IMR-90 (cell line): ENCODE data around the gene TBCK. TPM values are rescaled to one million over a fixed set of nuclear protein-coding genes. Genes with fewer than 3 reads are reported as not detected.

Experiments
- ATAC-seq: fragments of 200-7000 bp; cut with Tn5 transposase; 2 replicates; pipeline ENCODE4 v1.9.1; 2020; ENCODE audit warnings: low read depth, mild to moderate bottlenecking, moderate library complexity
- BruUV-seq: library from RNA; stranded (reverse); fragments of 400-500 nt; replicated peaks from 2 replicates; lab custom pipeline; 2021; lab: Mats Ljungman, UMichigan
- CTCF ChIA-PET: fragments of 300-600 bp; formaldehyde crosslinking; extraction: SDS; loops from one replicate; lab custom pipeline; 2021; ENCODE audit warnings: antibody characterized with exemption; lab: Yijun Ruan, JAX
- POLR2A ChIA-PET: fragments of 300-600 bp; sonication (Branson Sonifier 250); formaldehyde crosslinking; loops from one replicate; lab custom pipeline; 2022; ENCODE audit warnings: antibody characterized with exemption; ENCODE audit not compliant: unreplicated experiment; lab: Charles Lee
- DNase-seq: peaks from one replicate; pipeline ENCODE4 v3.0.0; 2013
- H2AFZ ChIP-seq: replicated peaks from 2 replicates; pipeline ENCODE3; 2013; ENCODE audit warnings: low read length, mild to moderate bottlenecking; ENCODE audit not compliant: poor library complexity
- H2AK5ac ChIP-seq: 2 replicates; pipeline ENCODE4 v1.6.1; 2013; ENCODE audit warnings: low read depth, low read length, inconsistent platforms
- H2AK9ac ChIP-seq: replicated peaks from 2 replicates; pipeline ENCODE3; 2013; ENCODE audit warnings: mild to moderate bottlenecking, low read depth, low read length, moderate library complexity; ENCODE audit not compliant: poor library complexity
- H2BK120ac ChIP-seq: 2 replicates; pipeline ENCODE4 v1.6.1; 2013; ENCODE audit warnings: low read depth, low read length, inconsistent platforms
- H2BK15ac ChIP-seq: 3 replicates; pipeline ENCODE4 v1.6.1; 2013; ENCODE audit warnings: low read depth, low read length, inconsistent platforms
- H2BK20ac ChIP-seq: 2 replicates; pipeline ENCODE4 v1.6.1; 2013; ENCODE audit warnings: low read depth, mild to moderate bottlenecking, inconsistent platforms, low read length, moderate library complexity
- H2BK5ac ChIP-seq: 2 replicates; pipeline ENCODE4 v1.6.1; 2013; ENCODE audit warnings: mild to moderate bottlenecking, low read depth, low read length, inconsistent platforms; ENCODE audit not compliant: poor library complexity, severe bottlenecking
- H3K14ac ChIP-seq: replicated peaks from 2 replicates; pipeline ENCODE4 v1.6.1; 2013; ENCODE audit warnings: low read depth, low read length, inconsistent platforms
- H3K18ac ChIP-seq: 2 replicates; pipeline ENCODE4 v1.6.1; 2013; ENCODE audit warnings: low read depth, low read length, control low read depth
- H3K23ac ChIP-seq: 2 replicates; pipeline ENCODE4 v1.6.1; 2013; ENCODE audit warnings: low read depth, low read length, inconsistent platforms
- H3K27ac ChIP-seq: 2 replicates; pipeline ENCODE4 v1.5.1; 2013; ENCODE audit warnings: mild to moderate bottlenecking, control low read depth, low read length; ENCODE audit not compliant: insufficient read depth
- H3K27me3 ChIP-seq: 2 replicates; pipeline ENCODE4 v1.6.1; 2013; ENCODE audit warnings: low read length; ENCODE audit not compliant: control insufficient read depth, insufficient read depth
- H3K36me3 ChIP-seq: 2 replicates; pipeline ENCODE4 v1.6.1; 2013; ENCODE audit warnings: low read length, mixed read lengths; ENCODE audit not compliant: control insufficient read depth, insufficient read depth
- H3K4ac ChIP-seq: 2 replicates; pipeline ENCODE4 v1.6.1; 2013; ENCODE audit warnings: low read depth, low read length, inconsistent platforms
- H3K4me1 ChIP-seq: 2 replicates; pipeline ENCODE4 v1.6.1; 2013; ENCODE audit warnings: low read length, mixed read lengths; ENCODE audit not compliant: control insufficient read depth, insufficient read depth
- H3K4me2 ChIP-seq: 2 replicates; pipeline ENCODE4 v1.6.1; 2013; ENCODE audit warnings: low read depth, mild to moderate bottlenecking, control low read depth, low read length, moderate library complexity
- H3K4me3 ChIP-seq: 2 replicates; pipeline ENCODE4 v1.5.1; 2013; ENCODE audit warnings: low read depth, mild to moderate bottlenecking, control low read depth, low read length, moderate library complexity; ENCODE audit not compliant: insufficient read depth
- H3K56ac ChIP-seq: 2 replicates; pipeline ENCODE4 v1.6.1; 2013; ENCODE audit warnings: low read length, inconsistent platforms; ENCODE audit not compliant: insufficient read depth; ENCODE audit errors: extremely low read depth
- H3K79me1 ChIP-seq, 2 experiments: 2 replicates each; pipeline ENCODE4 v1.6.1; 2013; ENCODE audit warnings: low read length in 2 of 2, inconsistent platforms in 1 of 2, low read depth in 1 of 2
- H3K9ac ChIP-seq: 2 replicates; pipeline ENCODE4 v1.6.1; 2013; ENCODE audit warnings: low read depth, low read length, control low read depth
- H3K9me1 ChIP-seq: 2 replicates; pipeline ENCODE4 v1.6.1; 2013; ENCODE audit warnings: low read length, inconsistent platforms; ENCODE audit not compliant: insufficient read depth
- H3K9me3 ChIP-seq: 2 replicates; pipeline ENCODE4 v1.6.1; 2013; ENCODE audit warnings: low read length; ENCODE audit not compliant: control insufficient read depth, insufficient read depth
- H4K20me1 ChIP-seq: 2 replicates; pipeline ENCODE4 v1.6.1; 2013; ENCODE audit warnings: low read length, inconsistent platforms; ENCODE audit not compliant: insufficient read depth
- H4K5ac ChIP-seq: 2 replicates; pipeline ENCODE4 v1.6.1; 2013; ENCODE audit warnings: mild to moderate bottlenecking, low read depth, low read length, control low read depth
- H4K8ac ChIP-seq, 2 experiments: 2 replicates each; pipeline ENCODE4 v1.6.1; 2013; ENCODE audit warnings: low read depth in 2 of 2, low read length in 2 of 2, control low read depth in 1 of 2, inconsistent platforms in 1 of 2
- H4K91ac ChIP-seq: 2 replicates; pipeline ENCODE4 v1.6.1; 2013; ENCODE audit warnings: low read depth, low read length, inconsistent platforms; ENCODE audit not compliant: insufficient read depth
- BHLHE40 ChIP-seq: fragments of 150-350 bp; IDR thresholded peaks from 2 replicates; pipeline ENCODE4 v1.6.1; 2016; ENCODE audit warnings: mild to moderate bottlenecking, low read depth, low read length
- MAFK ChIP-seq: IDR thresholded peaks from 2 replicates; pipeline ENCODE4 v1.6.1; 2012; ENCODE audit warnings: low read depth, low read length, improper control_type of control experiment
- POLR2A ChIP-seq: IDR thresholded peaks from 2 replicates; pipeline ENCODE4 v1.6.1; 2012; ENCODE audit warnings: mild to moderate bottlenecking, low read depth, low read length
- RFX5 ChIP-seq: IDR thresholded peaks from 2 replicates; pipeline ENCODE4 v1.8.0; 2012; ENCODE audit warnings: low read depth, mild to moderate bottlenecking, low read length, moderate library complexity
- WGBS, 2 experiments: methylation state at CpG; one replicate each; pipeline versions ENCODE4 v1.1.5 to v1.1.7; 2013; ENCODE audit warnings: missing lambda C conversion rate in 2 of 2; ENCODE audit not compliant: insufficient read length in 1 of 2; ENCODE audit errors: extremely low coverage in 2 of 2; 5-methylcytosine and 5-hydroxymethylcytosine counted together
- dilution Hi-C: fragments of 300-500 bp; cut with HindIII; formaldehyde crosslinking; loops from one replicate; pipeline ENCODE4 v1.14.3; 2018; ENCODE audit warnings: low sequenced_read_pairs; ENCODE audit not compliant: unreplicated experiment
- in situ Hi-C: fragments of 300-500 bp; cut with MboI; formaldehyde crosslinking; loops from 3 replicates; pipeline ENCODE4 v1.14.3; 2019; ENCODE audit warnings: low sequenced_read_pairs, inconsistent platforms, mixed read lengths
- intact Hi-C: fragments of 100-400 bp; cut with micrococcal nuclease; formaldehyde crosslinking; loops from 2 replicates; pipeline ENCODE4 v1.10.0; 2022
- polyA plus RNA-seq, 3 experiments: library from polyadenylated mRNA; depleted of rRNA; stranded (reverse); fragments of >200 nt; gene quantifications; 2 replicates each; pipeline ENCODE4 v1.2.3, GENCODE V29; 2012; ENCODE audit warnings: low replicate concordance in 1 of 3
- total RNA-seq: library from RNA; depleted of rRNA; stranded (reverse); fragments of >200 nt; gene quantifications from 2 replicates; pipeline ENCODE4 v1.2.3, GENCODE V29; 2012

The TBCK gene
- total and polyA plus RNA-seq, 2 of the 4 experiments (the other 2 are of a cell fraction), result 10.7 to 29.9 TPM

DNA sequence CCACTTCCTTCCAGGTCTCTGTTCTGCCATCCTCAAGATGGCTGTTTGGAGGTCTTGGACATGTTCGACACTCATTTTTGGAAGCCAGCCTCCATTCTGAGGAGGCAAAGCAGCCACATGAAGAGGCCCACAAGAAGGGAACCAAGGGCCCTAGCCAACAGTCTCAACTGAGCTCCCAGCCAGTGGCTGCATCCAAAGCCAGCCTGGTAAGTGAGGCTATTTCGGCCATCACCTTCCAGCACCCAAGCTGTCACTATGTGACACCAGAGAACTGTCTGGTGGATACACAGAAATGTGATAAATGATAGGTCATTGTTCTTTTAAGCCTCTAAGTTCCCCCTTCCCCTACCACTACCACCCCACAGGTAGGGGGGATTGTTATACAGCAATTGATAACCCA is 293.6 kb downstream of the TBCK start:
- dilution Hi-C loops (no loop called here), intact Hi-C loops (no loop called here), in situ Hi-C loops (no loop called here)
- no peak overlapping the region for H4K5ac ChIP-seq
- ChIA-PET POLR2A (no interaction called here), CTCF (no interaction called here)
- no peak overlapping the region for H3K4me2 ChIP-seq
- no peaks in the 10 kb centered on the region for H3K9me3 ChIP-seq
- H3K4me1 ChIP-seq, result peaks cover 2% of the 10 kb centered on the region; the same call in 1 of the 2 replicates
- no peak overlapping the region for H3K9ac ChIP-seq
- no peak overlapping the region for H3K4ac ChIP-seq
- DNase-seq (no peak), ATAC-seq (no peak)
- H2BK20ac ChIP-seq, result no peak overlapping the region
- no peak overlapping the region for H2AFZ ChIP-seq
- TF ChIP-seq POLR2A (no peak), RFX5 (no peak), BHLHE40 (no peak), MAFK (no peak)
- no peak overlapping the region for H2AK9ac ChIP-seq
- H3K56ac ChIP-seq, result no peak overlapping the region
- no peak overlapping the region for H4K91ac ChIP-seq
- H2BK5ac ChIP-seq, result no peak overlapping the region
- H3K79me1 ChIP-seq, result no peaks in the 10 kb centered on the region
- H3K9me1 ChIP-seq, result no peaks in the 10 kb centered on the region
- no peaks in the 10 kb centered on the region for H3K36me3 ChIP-seq
- no peak overlapping the region for H2AK5ac ChIP-seq
- H2BK15ac ChIP-seq, result no peak overlapping the region
- H3K4me3 ChIP-seq, result no peak overlapping the region
- 40% methylated on average over 1 of the region's 2 CpGs; no CpG with 5 or more reads in 1 of the 2 experiments for WGBS, 2 experiments
- no peak overlapping the region for H2BK120ac ChIP-seq
- H3K18ac ChIP-seq, result no peak overlapping the region
- H4K8ac ChIP-seq, result no peak overlapping the region
- no TSS peak for BruUV-seq
- H4K20me1 ChIP-seq, result no peaks in the 10 kb centered on the region
- no peaks in the 10 kb centered on the region for H3K27me3 ChIP-seq
- no peak overlapping the region for H3K27ac ChIP-seq
- H3K23ac ChIP-seq, result no peak overlapping the region
- H3K14ac ChIP-seq, result no peak overlapping the region
